AG09309 (cell line): ENCODE data around the gene PCBP3.

ENCODE experiments used
- DNase-seq: peaks from one replicate; pipeline ENCODE4 v3.0.0-alpha.2; 2010; ENCODE audit warnings: low read depth
- H3K4me3 ChIP-seq: 2 replicates; pipeline ENCODE4 v1.5.1; 2011; ENCODE audit warnings: mild to moderate bottlenecking, low read depth, low read length, moderate library complexity; ENCODE audit not compliant: control insufficient read depth
- TF ChIP-seq, protein P1 (sequence below): IDR thresholded peaks from 2 replicates; pipeline ENCODE4 v1.5.1; 2011; ENCODE audit warnings: mild to moderate bottlenecking, low read depth, low read length, inconsistent platforms; ENCODE audit not compliant: insufficient read depth, control insufficient read depth; ENCODE audit errors: missing control alignments

PCBP3 gene

DNA sequence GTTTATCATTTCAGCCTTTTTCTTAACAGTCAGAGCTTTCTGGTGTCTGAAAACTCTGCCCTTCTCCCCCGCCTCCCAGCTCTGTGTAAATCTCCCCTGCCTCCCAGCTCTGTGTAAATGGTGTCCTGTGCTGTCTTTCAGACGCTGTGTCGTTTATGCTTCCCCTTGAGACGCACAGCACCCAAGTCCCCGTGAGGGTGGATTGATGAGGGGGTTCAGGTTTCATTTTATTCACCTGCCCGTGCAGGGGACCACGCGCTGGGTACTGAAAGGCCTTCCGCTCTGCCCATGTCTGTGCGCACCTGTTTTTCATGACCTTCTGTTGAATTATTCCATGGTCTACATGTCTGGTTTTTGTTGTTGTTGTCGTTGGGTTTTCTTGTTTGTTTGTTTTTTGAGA is 229.9 kb downstream of the PCBP3 start:
- no peak overlapping the region for H3K4me3 ChIP-seq
- DNase-seq, result no peak
- TF ChIP-seq, protein P1, sequence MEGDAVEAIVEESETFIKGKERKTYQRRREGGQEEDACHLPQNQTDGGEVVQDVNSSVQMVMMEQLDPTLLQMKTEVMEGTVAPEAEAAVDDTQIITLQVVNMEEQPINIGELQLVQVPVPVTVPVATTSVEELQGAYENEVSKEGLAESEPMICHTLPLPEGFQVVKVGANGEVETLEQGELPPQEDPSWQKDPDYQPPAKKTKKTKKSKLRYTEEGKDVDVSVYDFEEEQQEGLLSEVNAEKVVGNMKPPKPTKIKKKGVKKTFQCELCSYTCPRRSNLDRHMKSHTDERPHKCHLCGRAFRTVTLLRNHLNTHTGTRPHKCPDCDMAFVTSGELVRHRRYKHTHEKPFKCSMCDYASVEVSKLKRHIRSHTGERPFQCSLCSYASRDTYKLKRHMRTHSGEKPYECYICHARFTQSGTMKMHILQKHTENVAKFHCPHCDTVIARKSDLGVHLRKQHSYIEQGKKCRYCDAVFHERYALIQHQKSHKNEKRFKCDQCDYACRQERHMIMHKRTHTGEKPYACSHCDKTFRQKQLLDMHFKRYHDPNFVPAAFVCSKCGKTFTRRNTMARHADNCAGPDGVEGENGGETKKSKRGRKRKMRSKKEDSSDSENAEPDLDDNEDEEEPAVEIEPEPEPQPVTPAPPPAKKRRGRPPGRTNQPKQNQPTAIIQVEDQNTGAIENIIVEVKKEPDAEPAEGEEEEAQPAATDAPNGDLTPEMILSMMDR, result no peak

DNA sequence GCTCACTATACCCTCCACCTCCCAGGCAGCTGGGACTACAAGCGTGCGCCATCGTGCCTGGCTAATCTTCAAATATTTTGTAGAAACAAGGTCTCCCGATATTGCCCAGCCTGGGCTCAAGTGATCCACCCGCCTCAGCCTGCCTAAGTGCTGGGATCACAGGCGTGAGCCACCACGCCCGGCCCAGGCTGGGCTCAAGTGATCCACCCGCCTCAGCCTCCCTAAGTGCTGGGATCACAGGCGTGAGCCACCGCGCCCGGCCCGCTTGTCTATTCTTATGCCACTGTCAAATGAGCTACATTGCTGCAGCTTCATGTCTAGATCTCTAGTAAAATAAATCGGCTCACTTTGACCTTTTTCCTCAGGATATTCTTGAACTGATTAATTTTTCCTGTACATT is 230.3 kb downstream of the PCBP3 start:
- no peak overlapping the region for H3K4me3 ChIP-seq
- no peak for DNase-seq
- TF ChIP-seq, protein P1, result no peak

DNA sequence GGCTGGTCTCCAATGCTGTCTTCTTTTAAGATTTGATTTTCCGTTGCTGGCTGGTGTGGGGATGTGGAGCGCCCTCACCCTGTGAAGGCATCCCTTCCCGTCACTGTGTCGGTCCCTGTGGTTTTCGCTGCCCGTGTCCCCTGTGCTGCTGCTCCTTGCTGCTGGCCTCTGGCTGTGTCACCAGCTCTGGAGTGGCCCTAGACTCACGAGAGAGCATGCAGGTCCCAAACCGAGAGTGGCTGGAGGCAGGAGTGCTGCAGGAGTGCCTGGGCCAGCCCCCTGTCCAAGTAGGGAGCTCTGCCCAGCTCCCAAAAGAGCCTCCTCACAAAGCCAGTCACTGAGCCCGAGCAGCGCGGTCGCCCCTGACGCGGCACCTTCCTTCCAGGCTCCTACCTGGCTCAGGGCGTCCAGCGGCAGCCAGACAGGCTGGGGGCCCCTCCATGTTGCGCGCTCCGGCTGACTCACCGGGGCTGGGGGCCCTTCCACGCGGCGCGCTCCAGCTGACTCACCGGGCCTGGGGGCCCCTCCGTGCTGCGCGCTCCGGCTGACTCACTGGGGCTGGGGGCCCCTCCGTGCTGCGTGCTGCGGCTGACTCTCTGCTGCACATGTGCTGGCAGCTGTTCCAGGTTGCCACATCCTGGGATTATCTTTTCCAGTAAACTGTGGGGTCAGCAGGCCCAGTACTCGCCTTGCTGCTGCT is 231.3 kb downstream of the PCBP3 start:
- peak overlapping the region; percentile 11 for H3K4me3 ChIP-seq
- TF ChIP-seq, protein P1, result no peak
- DNase-seq, result peak; percentile 88

DNA sequence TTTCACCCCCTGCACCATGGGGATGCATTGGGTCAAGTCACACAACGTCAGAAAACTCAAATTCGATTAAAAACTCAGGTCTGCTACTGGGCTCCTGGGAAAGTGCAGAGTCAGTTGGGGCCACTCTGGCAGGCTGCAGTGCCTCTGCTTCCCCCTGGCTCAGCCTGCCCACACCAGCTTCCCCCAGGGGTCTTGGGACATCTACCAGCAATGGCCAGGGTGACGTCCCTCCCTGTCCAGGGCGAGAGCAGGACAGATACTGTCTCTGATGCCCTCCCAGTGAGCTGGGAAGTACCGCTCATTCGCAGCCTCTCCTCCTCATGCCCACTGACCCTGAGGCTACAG is 231.9 kb downstream of the PCBP3 start:
- no peak for DNase-seq
- no peak overlapping the region for H3K4me3 ChIP-seq
- TF ChIP-seq, protein P1, result no peak

DNA sequence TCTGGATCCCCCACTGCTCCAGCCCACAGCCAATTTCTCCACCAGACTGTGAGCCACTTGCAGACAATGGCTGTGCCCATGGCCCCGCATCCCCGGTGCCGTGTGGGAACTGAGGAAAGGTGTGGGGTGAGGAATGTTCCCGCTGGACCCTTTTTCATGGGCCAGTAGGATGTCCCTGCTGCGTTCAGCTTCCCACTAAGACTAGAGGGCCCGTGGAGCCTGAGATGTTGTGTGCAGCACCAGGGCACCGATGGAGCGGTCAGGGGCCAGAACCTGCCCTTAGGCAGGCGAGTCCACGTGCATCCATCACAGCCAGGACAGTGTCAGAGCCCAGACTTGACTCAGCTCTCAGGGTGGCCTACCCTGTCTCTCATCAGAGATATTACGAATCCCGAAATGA is 232.4 kb downstream of the PCBP3 start:
- TF ChIP-seq, protein P1, result no peak

DNA sequence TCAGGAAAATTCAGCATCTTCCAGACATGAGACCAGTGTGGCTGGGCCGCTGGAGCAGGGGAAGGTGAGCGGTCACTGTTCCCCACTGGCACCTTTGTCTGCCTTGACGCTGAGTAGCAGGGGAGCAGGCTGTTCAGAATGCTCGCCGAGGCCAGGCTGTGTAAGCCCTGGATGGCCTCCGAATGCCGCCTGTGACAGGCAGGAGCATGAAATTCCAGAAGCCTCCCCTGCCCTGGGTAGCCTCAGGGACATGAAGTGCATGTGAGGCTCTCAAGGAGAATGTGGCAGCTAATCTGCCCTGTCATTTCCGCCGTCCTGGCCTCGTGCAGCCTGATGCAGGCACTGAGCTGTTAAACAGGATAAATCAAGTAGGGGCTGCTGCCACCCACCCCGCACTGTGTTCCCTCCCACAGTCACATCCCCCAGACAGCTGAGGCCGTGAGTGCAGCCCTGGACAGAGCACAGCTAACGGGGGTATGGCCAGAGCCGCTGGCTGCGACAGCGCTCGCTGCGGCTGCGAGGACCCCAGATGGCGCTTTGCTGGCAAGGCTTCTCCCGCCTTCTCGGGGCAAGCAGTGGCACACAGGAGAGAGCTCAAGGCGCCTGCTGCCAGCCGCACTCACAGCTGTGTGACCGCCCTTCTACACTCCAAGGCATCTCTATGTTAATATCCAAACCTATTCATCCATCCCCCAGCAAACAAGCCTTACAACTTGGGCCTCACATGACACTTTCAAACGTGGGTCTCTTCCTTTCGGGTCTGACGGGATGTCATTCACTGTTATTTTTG is 233.1 kb downstream of the PCBP3 start:
- no peak for DNase-seq
- TF ChIP-seq, protein P1, result no peak

More for the DNA sequence above, 232.4 kb downstream of the PCBP3 start:
- no peak overlapping the region for H3K4me3 ChIP-seq
- DNase-seq, result no peak

More for the DNA sequence above, 233.1 kb downstream of the PCBP3 start:
- no peak overlapping the region for H3K4me3 ChIP-seq
